HS-5 (cell line): ENCODE measurements around the gene SLC6A16.
"Not testable (repeated sequence)": the region's sequence is repeated elsewhere in the genome, so short reads cannot be mapped to it uniquely, and the experiment has no call there.

Experiments
- DNase-seq: peaks from one replicate; pipeline ENCODE4 v3.0.0-alpha.2; 2012; ENCODE audit warnings: low read depth

Gene SLC6A16

GRCh38 chr19:49344505-49345423 lies 19.8 kb upstream of the SLC6A16 start:
- no peak for DNase-seq

DNA sequence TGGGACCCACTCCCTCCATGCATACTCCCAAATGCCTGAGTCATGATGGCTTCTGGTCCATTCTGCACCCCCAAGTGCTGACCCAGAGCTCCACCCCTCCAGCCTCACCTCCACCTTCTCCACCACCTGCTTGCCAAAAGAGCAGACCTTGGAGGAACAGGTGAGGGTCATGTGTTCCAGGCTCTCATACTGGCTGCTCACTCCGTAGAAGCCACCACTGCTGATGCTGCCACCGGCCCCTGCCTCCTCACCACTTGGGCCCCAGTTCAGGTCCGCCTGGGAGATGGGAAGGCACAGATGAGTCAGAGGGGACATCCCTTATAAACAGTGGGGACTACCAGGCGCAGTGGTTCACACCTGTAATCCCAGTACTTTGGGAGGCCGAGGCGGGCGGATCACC lies 18.1 kb upstream of the SLC6A16 start:
- DNase-seq, result no peak

- no peak for DNase-seq
Measured at GRCh38 chr19:49342291-49342721, 17.3 kb upstream of the SLC6A16 start.

DNA sequence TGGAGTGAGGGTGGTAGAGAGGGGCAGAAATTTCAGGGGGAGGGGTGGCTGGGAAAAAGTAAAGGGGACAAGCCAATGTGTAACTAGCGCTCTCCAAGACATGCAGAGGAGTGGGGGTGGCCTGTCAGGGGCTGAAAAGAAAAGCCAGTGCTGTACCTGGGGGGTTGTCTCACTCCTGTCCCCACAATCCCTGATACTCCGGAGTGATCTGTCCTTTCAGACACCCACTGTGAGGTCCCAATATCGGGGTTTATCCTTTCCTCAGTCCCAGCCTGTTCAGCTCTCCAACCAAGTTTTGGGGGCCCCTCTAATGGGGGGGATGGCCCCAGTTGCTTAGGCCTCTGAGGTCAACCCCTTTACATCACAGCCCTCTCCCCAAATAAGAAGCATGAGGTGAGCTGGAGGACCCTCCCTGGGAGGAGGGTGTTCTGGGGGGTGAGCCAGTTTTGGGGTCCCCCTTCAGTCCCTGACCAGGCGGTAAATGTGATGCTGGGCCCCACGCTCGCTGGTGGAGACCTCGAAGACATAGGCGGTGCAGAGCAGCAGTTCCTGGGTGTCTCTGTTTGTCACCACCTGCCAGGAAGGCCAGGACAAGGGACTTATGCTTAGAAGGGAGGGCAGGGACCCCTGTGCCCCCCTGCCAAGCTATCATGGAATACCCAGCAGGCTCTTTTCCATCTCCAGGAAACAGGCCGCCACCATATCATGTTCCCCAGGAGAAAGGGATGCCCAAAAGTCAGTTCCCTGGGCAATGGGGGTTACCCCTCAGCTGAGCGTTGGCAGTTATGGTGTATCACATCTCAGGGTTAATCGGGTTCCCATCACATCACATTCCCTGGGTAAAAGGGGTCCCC lies 16.1 kb upstream of the SLC6A16 start:
- no peak for DNase-seq

DNA sequence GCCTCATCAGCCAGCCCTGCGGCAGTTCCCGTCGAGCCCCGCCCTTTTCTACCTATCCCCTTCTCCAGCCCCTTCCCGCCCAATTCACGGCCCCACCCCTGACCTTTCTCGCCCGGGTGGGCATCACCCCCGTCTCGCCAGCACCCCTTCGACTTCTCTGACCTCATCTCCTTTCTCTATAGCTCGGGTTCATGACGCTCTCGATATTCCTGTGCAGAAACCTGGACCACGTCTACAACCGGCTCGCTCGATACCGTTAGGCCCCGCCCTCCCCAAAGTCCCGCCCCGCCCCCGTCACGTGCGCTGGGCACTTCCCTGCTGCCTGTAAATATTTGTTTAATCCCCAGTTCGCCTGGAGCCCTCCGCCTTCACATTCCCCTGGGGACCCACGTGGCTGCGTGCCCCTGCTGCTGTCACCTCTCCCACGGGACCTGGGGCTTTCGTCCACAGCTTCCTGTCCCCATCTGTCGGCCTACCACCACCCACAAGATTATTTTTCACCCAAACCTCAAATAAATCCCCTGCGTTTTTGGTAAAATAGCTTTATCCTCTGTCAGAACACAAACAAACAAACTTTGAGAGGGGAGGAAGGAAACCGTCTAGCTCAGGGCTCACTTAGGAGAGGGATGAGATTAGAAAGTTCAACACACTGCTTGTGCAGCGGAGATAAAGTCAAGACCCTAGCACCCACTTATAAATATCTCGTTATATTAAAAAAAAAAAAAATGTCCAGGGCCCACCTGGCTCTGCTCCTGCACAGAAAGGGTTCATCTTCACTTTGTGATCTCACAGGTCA lies 15.3 kb upstream of the SLC6A16 start:
- DNase-seq, result peak; percentile 53

- peak; percentile 83 for DNase-seq
Measured at GRCh38 chr19:49339301-49340068, 14.5 kb upstream of the SLC6A16 start.

DNA sequence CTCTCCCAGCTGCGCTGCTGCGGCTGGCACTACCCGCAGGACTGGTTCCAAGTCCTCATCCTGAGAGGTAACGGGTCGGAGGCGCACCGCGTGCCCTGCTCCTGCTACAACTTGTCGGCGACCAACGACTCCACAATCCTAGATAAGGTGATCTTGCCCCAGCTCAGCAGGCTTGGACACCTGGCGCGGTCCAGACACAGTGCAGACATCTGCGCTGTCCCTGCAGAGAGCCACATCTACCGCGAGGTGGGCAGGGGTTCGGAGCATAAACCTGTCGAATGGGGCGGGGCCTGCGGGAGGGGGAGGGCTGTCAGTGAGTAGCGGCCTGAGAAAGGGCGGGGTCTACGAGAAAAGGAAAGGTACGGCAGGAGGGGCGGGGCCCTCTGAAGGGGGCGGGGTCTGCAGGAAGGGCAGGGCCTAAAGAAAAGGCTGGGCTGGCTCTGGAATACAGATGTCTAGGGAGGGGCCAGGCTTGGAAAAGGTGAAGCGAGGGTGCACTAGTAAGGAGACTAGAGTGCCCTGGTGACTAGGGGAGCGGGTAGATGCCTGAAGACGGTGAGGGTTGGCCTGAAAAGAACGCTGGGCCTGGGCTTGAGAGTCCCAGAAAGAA lies 13.8 kb upstream of the SLC6A16 start:
- no peak for DNase-seq

- no peak for DNase-seq
Measured at GRCh38 chr19:49338023-49338677, 13.2 kb upstream of the SLC6A16 start.

DNA sequence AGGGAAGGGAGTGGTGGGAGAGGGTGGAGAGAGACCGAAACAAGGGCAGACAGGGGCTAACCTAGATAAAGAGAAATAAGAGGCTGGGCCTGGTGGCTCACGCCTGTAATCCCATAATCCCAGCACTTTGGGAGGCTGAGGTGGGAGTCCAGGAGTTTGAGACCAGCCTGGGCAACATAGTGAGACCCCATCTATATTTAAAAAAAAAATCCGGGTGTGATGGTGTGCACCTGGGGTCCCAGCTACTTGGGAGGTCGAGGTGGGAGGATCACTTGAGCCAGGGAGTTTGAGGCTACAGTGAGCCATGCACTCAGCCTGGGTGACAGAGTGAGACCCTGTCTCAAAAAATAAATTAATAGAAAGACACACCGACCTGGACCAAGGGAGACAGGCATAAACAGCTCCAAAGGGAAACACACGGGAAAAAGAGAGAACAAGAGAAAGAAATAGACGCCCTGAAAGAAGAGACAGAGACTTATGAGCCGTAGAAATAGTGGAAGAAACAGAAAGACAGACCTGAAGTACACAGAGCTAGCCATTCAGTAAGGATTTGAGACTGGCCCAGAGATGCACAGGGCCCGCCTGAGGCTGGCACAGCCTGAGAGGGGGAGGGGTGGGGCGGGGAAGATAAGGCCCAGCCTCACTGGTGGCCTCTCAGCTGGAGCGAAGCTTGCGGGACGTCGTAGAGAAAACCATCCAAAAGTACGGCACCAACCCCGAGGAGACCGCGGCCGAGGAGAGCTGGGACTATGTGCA lies 12.5 kb upstream of the SLC6A16 start:
- DNase-seq, result no peak

GRCh38 chr19:49336482-49337266 lies 11.7 kb upstream of the SLC6A16 start:
- no peak for DNase-seq

DNA sequence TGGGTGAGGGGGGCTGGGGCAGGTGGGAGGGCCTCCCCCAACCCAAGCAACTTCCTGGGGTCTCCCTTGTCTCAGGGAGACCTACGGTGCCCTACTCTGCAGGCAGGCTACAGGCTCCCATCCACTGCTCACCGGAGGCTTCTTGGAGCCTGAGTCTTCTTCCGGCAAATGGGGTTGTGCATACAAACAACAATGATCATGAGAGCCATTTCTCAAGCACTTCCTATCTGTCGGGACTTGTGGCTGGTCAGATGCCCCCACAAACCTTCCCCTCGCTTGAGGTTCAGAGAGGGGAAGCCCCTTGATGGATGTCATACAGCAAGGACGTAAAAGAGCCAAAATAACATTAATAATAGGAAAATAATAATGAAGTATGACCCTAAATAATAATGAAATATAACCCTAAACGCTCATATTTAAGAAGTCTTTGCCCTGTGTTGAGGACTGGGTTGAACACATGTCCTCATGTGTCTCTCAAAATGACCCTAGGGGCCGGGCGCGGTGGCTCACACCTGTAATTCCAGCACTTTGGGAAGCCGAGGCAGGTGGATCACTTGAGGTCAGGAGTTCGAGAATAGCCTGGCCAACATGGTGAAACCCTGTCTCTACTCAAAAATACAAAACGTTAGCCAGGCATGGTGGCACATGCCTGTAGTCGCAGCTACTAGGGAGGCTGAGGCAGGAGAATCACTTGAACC lies 10.9 kb upstream of the SLC6A16 start:
- DNase-seq, result no peak

DNA sequence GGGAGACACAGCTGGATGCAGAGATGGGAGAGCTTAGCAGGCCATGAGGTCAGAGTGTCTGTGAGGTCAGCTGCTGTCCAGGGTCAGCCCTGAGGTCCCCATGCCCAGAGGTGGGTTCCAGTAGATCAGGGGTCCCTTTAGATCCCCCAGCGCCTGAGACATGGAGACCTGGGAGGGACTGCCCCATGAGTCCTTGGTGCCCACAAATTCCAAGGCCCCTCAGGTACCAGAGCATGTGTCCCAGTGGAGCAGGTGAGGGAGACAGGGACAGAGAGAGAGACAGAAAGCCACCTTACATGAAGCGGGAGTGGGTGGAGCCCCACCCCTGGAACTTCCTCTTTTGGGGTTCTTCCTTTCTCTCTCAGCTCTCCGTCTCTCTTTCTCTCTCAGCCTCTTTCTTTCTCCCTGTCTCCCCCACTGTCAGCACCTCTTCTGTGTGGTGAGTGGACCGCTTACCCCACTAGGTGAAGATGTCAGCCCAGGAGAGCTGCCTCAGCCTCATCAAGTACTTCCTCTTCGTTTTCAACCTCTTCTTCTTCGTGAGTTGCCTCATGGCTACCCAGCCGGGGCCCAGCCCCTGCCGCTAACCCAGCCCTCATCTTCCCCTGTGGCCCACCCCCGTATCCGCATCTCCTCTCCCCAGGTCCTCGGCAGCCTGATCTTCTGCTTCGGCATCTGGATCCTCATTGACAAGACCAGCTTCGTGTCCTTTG lies 10.2 kb upstream of the SLC6A16 start, which contains the start of gene CD37:
TSS of gene CD37 (plus strand) at position 336 of the 713 bp plus-strand sequence. CDS start at position 471, 135 bp downstream.
- DNase-seq, result no peak

DNA sequence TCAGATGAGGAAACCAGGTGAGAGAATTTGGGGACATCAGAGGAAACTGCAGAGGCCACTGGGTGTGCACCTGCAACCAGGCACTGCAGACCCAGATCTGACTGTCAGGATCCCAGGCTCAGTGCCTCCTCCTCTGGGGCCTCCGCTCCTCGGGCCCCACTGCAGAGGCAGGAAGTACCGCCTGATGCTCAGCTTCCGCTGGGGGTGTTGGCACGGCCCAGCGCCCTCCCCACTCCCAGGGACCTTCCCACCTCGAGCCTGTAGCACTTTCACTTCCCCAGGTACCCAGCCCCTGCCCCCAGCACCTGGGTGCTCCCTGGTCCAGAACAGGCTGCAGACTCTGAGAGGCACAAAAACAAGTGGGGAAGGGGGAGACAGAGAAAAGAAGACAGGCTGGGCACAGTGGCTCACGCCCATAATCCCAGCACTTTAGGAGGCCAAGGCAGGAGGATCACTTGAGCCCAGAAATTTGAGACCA lies 8.9 kb upstream of the SLC6A16 start:
- no peak for DNase-seq

DNA sequence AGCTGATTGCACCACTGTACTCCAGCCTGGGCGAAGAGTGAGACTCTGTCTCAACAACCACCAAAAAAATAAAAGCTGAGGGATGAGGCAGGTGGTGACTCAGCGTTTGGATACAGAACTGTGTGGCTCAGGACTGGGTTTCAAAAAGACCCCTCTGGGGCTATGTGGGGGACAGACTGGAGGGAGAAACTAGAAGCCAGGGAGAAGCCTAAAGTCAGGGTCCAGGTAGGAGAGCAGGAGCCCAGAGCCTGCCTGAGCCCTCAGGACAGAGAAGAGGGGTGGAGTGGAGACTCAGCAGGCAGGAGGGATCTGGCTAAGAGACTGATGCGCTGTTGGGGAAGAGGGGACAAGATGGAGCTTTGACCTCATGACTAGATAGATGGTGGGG lies 8.4 kb upstream of the SLC6A16 start:
- no peak for DNase-seq

DNA sequence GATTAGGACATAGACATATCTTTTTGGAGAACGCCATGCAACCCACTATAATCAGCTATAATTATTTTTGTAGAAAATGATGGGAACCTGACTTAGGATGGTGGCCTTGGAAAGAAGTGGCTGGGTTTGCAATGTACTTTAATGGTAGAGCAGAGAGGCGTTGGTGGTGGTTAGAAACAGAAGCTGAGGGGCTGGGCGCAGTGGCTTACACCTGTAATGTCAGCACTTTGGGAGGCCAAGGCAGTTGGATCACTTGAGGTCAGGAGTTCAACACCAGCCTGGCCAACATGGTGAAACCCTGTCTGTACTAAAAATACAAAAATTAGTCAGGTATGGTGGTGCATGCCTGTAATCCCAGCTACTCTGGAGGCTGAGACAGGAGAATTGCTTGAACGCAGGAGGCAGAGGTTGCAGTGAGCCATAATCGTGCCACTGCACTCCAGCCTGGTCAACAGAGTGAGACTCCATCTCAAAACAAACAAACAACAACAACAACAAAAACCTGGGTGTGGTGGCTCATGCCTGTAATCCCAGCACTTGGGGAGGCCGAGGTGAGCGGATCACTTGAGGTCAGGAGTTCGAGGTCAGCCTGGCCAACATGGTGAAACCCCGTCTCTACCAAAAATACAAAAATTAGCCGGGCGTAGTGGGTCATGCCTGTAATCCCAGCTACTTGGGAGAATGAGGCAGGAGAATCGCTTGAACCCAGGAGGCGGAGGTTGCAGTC lies 7.9 kb upstream of the SLC6A16 start:
- not testable (repeated sequence) for DNase-seq

DNA sequence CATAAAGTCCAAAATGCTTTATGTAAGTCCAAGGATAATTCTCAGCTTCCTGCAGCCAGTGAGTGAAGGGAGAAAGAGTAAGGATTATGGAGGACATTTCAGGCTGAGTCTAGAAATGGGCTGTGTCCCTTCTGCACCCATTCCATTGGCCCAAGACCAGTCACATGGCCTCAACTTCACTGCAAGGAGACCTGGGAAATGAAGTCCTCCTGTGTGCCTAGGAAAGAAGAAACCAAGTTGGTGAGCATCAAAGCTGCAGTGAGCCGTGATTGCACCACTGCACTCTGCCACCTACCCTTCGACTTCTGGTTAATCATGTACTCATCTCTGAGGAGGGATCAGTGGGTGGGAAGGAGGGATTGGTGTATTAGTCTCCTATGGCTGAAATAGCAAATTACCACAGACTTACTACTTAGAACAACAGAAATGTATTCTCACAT lies 6.6 kb upstream of the SLC6A16 start:
- no peak for DNase-seq
